H1 (cell line): ENCODE measurements around the gene KRT7. TPM values are rescaled to one million over a fixed set of nuclear protein-coding genes. Genes with fewer than 3 reads are reported as not detected.

ENCODE experiments used
- CHD2 ChIP-seq: IDR thresholded peaks from 2 replicates; pipeline ENCODE4 v1.6.1; 2012; ENCODE audit warnings: low read length, improper control_type of control experiment
- CREB1 ChIP-seq: IDR thresholded peaks from 2 replicates; pipeline ENCODE4 v1.6.1; 2012; ENCODE audit warnings: inconsistent platforms
- FOSL1 ChIP-seq: IDR thresholded peaks from 2 replicates; pipeline ENCODE4 v1.6.1; 2011; ENCODE audit warnings: mild to moderate bottlenecking, low read depth, low read length, moderate library complexity; ENCODE audit not compliant: insufficient read depth
- JUND ChIP-seq: IDR thresholded peaks from 2 replicates; pipeline ENCODE4 v1.6.1; 2011; ENCODE audit warnings: mild to moderate bottlenecking, improper control_type of control experiment, low read length
- KDM1A ChIP-seq: fragments of 200-600, 300-600 bp; sonication (generic); IDR thresholded peaks from 2 replicates; pipeline ENCODE4 v1.7.1; 2016; ENCODE audit warnings: mild to moderate bottlenecking, low read length, borderline replicate concordance
- POU5F1 ChIP-seq: IDR thresholded peaks from 2 replicates; pipeline ENCODE4 v1.6.1; 2011; ENCODE audit warnings: low read depth, mild to moderate bottlenecking, low read length, moderate library complexity
- RBBP5 ChIP-seq: IDR thresholded peaks from 2 replicates; pipeline ENCODE4 v1.7.1; 2012; ENCODE audit warnings: low read depth, mild to moderate bottlenecking, inconsistent platforms, low read length, moderate library complexity, borderline replicate concordance
- polyA plus RNA-seq, 7 experiments: library from polyadenylated mRNA; depleted of rRNA in 3 of 7; stranded (reverse) in 5 of 7; unstranded in 2 of 7; fragments of >200 nt in 5 of 7; fragments of 200-250 nt in 2 of 7; gene quantifications; 1 replicate in 5 of 7; 2 replicates in 1 of 7; 4 replicates in 1 of 7; pipeline versions ENCODE4 v1.2.1 to v1.2.3, GENCODE V29; 2011 to 2013; ENCODE audit warnings: missing spikeins in 2 of 7, mixed read lengths in 2 of 7
- total RNA-seq: library from RNA; stranded (reverse); fragmentation: NEBNext Ultra II Directional; extraction: Animal tissue kit (Norgen Biotek cat#: 25700); gene quantifications from 2 replicates; pipeline ENCODE4 v1.2.1, GENCODE V29; 2021
- TF ChIP-seq, protein P1 (sequence below): fragments of 300-600 bp; sonication (generic); IDR thresholded peaks from 2 replicates; pipeline ENCODE4 v1.7.1; 2012; ENCODE audit warnings: low read length, moderate library complexity, mild to moderate bottlenecking, inconsistent platforms; ENCODE audit not compliant: insufficient replicate concordance
- TF ChIP-seq, protein P2 (sequence below): IDR thresholded peaks from 2 replicates; pipeline ENCODE4 v1.6.1; 2012; ENCODE audit warnings: low read length, inconsistent platforms

KRT7 gene
- total and polyA plus RNA-seq, 2 of the 8 experiments (the other 6 are each of a cell fraction or from before 2014, with no cell fraction given), result 13.2 to 19.0 TPM

DNA sequence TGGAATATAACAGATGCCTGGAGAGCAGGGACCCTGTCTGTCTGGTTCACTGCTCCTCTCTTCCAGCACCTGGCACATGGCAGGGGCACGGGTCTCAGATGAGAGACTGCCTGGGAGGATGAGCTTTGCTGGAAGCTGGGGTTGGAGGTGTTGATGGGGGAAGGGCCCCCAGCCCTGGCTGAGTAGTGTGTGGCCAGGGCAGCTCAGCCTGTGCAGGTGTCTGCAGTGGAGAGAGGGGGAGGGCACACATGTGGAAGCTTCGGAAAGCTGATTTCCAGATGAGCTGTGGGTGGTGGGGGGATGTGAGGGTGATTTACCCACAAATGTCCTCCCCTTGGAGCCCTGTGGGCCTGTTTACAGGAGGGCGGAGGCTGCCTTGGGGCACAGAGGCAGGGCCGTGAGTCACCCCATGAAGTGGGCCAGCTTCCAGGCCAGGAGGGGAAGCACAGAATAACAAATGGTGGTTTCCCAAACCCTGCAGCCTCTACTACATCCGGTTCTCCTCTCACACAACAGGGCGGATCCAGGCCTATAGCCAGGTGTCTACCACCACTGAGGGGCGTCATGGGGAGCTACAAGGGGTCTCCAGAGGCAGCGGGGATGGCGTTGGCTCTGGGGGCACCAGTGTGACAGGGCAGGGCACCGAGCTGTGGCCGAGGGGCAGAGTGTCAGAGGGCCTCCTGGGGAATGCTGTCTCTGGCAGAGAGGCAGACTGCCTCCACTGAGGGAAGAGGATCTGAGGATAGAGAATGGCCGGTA is 11.0 kb downstream of the KRT7 start (continued):
- TF ChIP-seq, protein P1, sequence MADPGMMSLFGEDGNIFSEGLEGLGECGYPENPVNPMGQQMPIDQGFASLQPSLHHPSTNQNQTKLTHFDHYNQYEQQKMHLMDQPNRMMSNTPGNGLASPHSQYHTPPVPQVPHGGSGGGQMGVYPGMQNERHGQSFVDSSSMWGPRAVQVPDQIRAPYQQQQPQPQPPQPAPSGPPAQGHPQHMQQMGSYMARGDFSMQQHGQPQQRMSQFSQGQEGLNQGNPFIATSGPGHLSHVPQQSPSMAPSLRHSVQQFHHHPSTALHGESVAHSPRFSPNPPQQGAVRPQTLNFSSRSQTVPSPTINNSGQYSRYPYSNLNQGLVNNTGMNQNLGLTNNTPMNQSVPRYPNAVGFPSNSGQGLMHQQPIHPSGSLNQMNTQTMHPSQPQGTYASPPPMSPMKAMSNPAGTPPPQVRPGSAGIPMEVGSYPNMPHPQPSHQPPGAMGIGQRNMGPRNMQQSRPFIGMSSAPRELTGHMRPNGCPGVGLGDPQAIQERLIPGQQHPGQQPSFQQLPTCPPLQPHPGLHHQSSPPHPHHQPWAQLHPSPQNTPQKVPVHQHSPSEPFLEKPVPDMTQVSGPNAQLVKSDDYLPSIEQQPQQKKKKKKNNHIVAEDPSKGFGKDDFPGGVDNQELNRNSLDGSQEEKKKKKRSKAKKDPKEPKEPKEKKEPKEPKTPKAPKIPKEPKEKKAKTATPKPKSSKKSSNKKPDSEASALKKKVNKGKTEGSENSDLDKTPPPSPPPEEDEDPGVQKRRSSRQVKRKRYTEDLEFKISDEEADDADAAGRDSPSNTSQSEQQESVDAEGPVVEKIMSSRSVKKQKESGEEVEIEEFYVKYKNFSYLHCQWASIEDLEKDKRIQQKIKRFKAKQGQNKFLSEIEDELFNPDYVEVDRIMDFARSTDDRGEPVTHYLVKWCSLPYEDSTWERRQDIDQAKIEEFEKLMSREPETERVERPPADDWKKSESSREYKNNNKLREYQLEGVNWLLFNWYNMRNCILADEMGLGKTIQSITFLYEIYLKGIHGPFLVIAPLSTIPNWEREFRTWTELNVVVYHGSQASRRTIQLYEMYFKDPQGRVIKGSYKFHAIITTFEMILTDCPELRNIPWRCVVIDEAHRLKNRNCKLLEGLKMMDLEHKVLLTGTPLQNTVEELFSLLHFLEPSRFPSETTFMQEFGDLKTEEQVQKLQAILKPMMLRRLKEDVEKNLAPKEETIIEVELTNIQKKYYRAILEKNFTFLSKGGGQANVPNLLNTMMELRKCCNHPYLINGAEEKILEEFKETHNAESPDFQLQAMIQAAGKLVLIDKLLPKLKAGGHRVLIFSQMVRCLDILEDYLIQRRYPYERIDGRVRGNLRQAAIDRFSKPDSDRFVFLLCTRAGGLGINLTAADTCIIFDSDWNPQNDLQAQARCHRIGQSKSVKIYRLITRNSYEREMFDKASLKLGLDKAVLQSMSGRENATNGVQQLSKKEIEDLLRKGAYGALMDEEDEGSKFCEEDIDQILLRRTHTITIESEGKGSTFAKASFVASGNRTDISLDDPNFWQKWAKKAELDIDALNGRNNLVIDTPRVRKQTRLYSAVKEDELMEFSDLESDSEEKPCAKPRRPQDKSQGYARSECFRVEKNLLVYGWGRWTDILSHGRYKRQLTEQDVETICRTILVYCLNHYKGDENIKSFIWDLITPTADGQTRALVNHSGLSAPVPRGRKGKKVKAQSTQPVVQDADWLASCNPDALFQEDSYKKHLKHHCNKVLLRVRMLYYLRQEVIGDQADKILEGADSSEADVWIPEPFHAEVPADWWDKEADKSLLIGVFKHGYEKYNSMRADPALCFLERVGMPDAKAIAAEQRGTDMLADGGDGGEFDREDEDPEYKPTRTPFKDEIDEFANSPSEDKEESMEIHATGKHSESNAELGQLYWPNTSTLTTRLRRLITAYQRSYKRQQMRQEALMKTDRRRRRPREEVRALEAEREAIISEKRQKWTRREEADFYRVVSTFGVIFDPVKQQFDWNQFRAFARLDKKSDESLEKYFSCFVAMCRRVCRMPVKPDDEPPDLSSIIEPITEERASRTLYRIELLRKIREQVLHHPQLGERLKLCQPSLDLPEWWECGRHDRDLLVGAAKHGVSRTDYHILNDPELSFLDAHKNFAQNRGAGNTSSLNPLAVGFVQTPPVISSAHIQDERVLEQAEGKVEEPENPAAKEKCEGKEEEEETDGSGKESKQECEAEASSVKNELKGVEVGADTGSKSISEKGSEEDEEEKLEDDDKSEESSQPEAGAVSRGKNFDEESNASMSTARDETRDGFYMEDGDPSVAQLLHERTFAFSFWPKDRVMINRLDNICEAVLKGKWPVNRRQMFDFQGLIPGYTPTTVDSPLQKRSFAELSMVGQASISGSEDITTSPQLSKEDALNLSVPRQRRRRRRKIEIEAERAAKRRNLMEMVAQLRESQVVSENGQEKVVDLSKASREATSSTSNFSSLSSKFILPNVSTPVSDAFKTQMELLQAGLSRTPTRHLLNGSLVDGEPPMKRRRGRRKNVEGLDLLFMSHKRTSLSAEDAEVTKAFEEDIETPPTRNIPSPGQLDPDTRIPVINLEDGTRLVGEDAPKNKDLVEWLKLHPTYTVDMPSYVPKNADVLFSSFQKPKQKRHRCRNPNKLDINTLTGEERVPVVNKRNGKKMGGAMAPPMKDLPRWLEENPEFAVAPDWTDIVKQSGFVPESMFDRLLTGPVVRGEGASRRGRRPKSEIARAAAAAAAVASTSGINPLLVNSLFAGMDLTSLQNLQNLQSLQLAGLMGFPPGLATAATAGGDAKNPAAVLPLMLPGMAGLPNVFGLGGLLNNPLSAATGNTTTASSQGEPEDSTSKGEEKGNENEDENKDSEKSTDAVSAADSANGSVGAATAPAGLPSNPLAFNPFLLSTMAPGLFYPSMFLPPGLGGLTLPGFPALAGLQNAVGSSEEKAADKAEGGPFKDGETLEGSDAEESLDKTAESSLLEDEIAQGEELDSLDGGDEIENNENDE, result no peak
- TF ChIP-seq CHD2, result no peak
- no peak for TF ChIP-seq FOSL1
- no peak for TF ChIP-seq RBBP5
- no peak for TF ChIP-seq KDM1A
- no peak for TF ChIP-seq POU5F1
- no peak for TF ChIP-seq JUND
- TF ChIP-seq, protein P2, sequence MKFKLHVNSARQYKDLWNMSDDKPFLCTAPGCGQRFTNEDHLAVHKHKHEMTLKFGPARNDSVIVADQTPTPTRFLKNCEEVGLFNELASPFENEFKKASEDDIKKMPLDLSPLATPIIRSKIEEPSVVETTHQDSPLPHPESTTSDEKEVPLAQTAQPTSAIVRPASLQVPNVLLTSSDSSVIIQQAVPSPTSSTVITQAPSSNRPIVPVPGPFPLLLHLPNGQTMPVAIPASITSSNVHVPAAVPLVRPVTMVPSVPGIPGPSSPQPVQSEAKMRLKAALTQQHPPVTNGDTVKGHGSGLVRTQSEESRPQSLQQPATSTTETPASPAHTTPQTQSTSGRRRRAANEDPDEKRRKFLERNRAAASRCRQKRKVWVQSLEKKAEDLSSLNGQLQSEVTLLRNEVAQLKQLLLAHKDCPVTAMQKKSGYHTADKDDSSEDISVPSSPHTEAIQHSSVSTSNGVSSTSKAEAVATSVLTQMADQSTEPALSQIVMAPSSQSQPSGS, result no peak
- TF ChIP-seq CREB1, result no peak
